ENCODE data around the gene POU4F2. TPM values are rescaled to one million over a fixed set of nuclear protein-coding genes. Genes with fewer than 3 reads are reported as not detected.

Gene POU4F2
- total RNA-seq, 1 donor from 2014 or later: 0.19 TPM

GRCh38 chr4:146634825-146635224, 3.9 kb upstream of the POU4F2 start:
- Mint-ChIP-seq H3K9me3 (no peaks in the 10 kb centered on the region), H3K36me3 (no peaks in the 10 kb centered on the region), H3K4me3 (no peak overlapping the region), H3K27ac (no peak overlapping the region), H3K4me1 (ENCODE audit: unreplicated experiment) (peaks cover 13% of the 10 kb centered on the region), H3K27me3 (peaks cover 97% of the 10 kb centered on the region)
- DNase-seq (ENCODE audit: extremely low spot score, unreplicated experiment): no peak
- no peak for TF ChIP-seq CTCF (conservative IDR thresholded peaks at IDR 0.05)

GRCh38 chr4:146637621-146638332, 916 bp upstream of the POU4F2 start:
- H3K9me3 Mint-ChIP-seq: no peaks in the 10 kb centered on the region
- H3K36me3 Mint-ChIP-seq: no peaks in the 10 kb centered on the region
- H3K27ac Mint-ChIP-seq: peak overlapping the region; percentile 43
- peaks cover 19% of the 10 kb centered on the region for H3K4me1 Mint-ChIP-seq (ENCODE audit: unreplicated experiment)
- no peak for DNase-seq (ENCODE audit: extremely low spot score, unreplicated experiment)
- peaks cover 98% of the 10 kb centered on the region for H3K27me3 Mint-ChIP-seq
- peak overlapping the region; percentile 82 for H3K4me3 Mint-ChIP-seq
- TF ChIP-seq CTCF (conservative IDR thresholded peaks at IDR 0.05): no peak

GRCh38 chr4:146638333-146638785, 334 bp upstream of the POU4F2 start:
- Mint-ChIP-seq H3K36me3 (no peaks in the 10 kb centered on the region), H3K27ac (no peak overlapping the region), H3K4me3 (peak overlapping the region; percentile 82), H3K27me3 (peaks cover 98% of the 10 kb centered on the region), H3K9me3 (no peaks in the 10 kb centered on the region), H3K4me1 (ENCODE audit: unreplicated experiment) (peaks cover 19% of the 10 kb centered on the region)
- no peak for DNase-seq (ENCODE audit: extremely low spot score, unreplicated experiment)
- no peak for TF ChIP-seq CTCF (conservative IDR thresholded peaks at IDR 0.05)

GRCh38 chr4:146639506-146639932, 826 bp downstream of the POU4F2 start:
- H3K27me3 Mint-ChIP-seq: peaks cover 98% of the 10 kb centered on the region
- no peak for DNase-seq (ENCODE audit: extremely low spot score, unreplicated experiment)
- no peak overlapping the region for H3K27ac Mint-ChIP-seq
- H3K4me1 Mint-ChIP-seq (ENCODE audit: unreplicated experiment): peaks cover 19% of the 10 kb centered on the region
- TF ChIP-seq CTCF (conservative IDR thresholded peaks at IDR 0.05): no peak
- peak overlapping the region; percentile 81 for H3K4me3 Mint-ChIP-seq
- H3K36me3 Mint-ChIP-seq: no peaks in the 10 kb centered on the region
- no peaks in the 10 kb centered on the region for H3K9me3 Mint-ChIP-seq

GRCh38 chr4:146640021-146640464, 1.4 kb downstream of the POU4F2 start:
- Mint-ChIP-seq H3K9me3 (no peaks in the 10 kb centered on the region), H3K27me3 (peaks cover 98% of the 10 kb centered on the region), H3K36me3 (no peaks in the 10 kb centered on the region), H3K4me3 (peak overlapping the region; percentile 57), H3K27ac (no peak overlapping the region), H3K4me1 (ENCODE audit: unreplicated experiment) (peaks cover 19% of the 10 kb centered on the region)
- TF ChIP-seq CTCF (conservative IDR thresholded peaks at IDR 0.05): no peak
- no peak for DNase-seq (ENCODE audit: extremely low spot score, unreplicated experiment)
